Gastroesophageal sphincter (tissue), 3 donors: ENCODE results near the gene RDH11.

Experiments used
- CTCF ChIP-seq, 4 experiments: fragments of 200-600 bp in 2 of 4; fragments of 450-650 bp in 2 of 4; sonication (generic) in 1 of 4; IDR thresholded peaks; one replicate each; pipeline ENCODE4 v1.5.1; 2017 to 2019; ENCODE audit warnings: antibody characterized with exemption in 4 of 4, mild to moderate bottlenecking in 2 of 4, moderate library complexity in 2 of 4
- POLR2A ChIP-seq, 2 donors: fragments of 450-650 bp; IDR thresholded peaks; one replicate each; pipeline ENCODE4 v1.6.1; 2017; ENCODE audit warnings: antibody characterized with exemption in 2 of 2, mild to moderate bottlenecking in 2 of 2, moderate library complexity in 1 of 2
- POLR2AphosphoS5 ChIP-seq: sonication (generic); formaldehyde crosslinking; IDR thresholded peaks from one replicate; pipeline ENCODE4 v1.6.1; 2017; ENCODE audit warnings: antibody characterized with exemption

- TF ChIP-seq CTCF (IDR thresholded peaks at IDR 0.05): no peak
- TF ChIP-seq POLR2A (IDR thresholded peaks at IDR 0.05): no peak
- TF ChIP-seq POLR2AphosphoS5: no peak
These were observed 20.4 kb downstream of the RDH11 start for GRCh38 chr14:67675219-67675582.
